ENCODE data around the gene REG3A.

GRCh38 chr2:79138385-79138784, 21.2 kb downstream of the REG3A start:
- TF ChIP-seq ZNF317 (CRISPR knock-in tag; IDR thresholded peaks at IDR 0.05; ENCODE audit: borderline replicate concordance, low read depth) (no peak), TEAD4 (CRISPR knock-in tag; IDR thresholded peaks at IDR 0.05) (no peak), CTCF (IDR thresholded peaks at IDR 0.05) (no peak), STAT6 (CRISPR knock-in tag; conservative IDR thresholded peaks at IDR 0.05; ENCODE audit: low read depth) (no peak), CDX4 (CRISPR knock-in tag; IDR thresholded peaks at IDR 0.05; ENCODE audit: borderline replicate concordance) (no peak), USF2 (CRISPR knock-in tag; IDR thresholded peaks at IDR 0.05) (no peak), FOXJ3 (CRISPR knock-in tag; IDR thresholded peaks at IDR 0.05; ENCODE audit: borderline replicate concordance) (no peak), RELA (CRISPR knock-in tag; IDR thresholded peaks at IDR 0.05; ENCODE audit: borderline replicate concordance) (no peak), ZNF232 (CRISPR knock-in tag; IDR thresholded peaks at IDR 0.05) (no peak), MLX (CRISPR knock-in tag; IDR thresholded peaks at IDR 0.05) (no peak)
